GM12878 (cell line): Measurements from ENCODE around the gene RUSC1. TPM values are rescaled to one million over a fixed set of nuclear protein-coding genes. Genes with fewer than 3 reads are reported as not detected.

Source experiments
- ATAC-seq: fragments of 200-7000 bp; cut with Tn5 transposase; 3 replicates; pipeline ENCODE4 v1.9.1; 2020; ENCODE audit warnings: mild to moderate bottlenecking, moderate library complexity
- BruUV-seq: library from RNA; stranded (reverse); fragments of 400-500 nt; replicated peaks from 2 replicates; lab custom pipeline; 2021; lab: Mats Ljungman, UMichigan
- CTCF ChIA-PET: fragments of 300-600 bp; sonication (Branson Sonifier 250); formaldehyde crosslinking; extraction: SDS; loops from one replicate; lab custom pipeline; 2021; ENCODE audit warnings: inconsistent platforms; lab: Yijun Ruan, JAX
- POLR2A ChIA-PET: fragments of 350-600 bp; formaldehyde crosslinking; extraction: SDS; loops from one replicate; lab custom pipeline; 2021; ENCODE audit warnings: inconsistent platforms; lab: Charles Lee
- RAD21 ChIA-PET: fragments of 300-600 bp; sonication (Branson Sonifier 250); formaldehyde crosslinking; loops from one replicate; lab custom pipeline; 2023; ENCODE audit warnings: antibody characterized with exemption; ENCODE audit not compliant: unreplicated experiment; lab: Charles Lee
- SMC1A ChIA-PET: fragments of 300-600 bp; sonication (Branson Sonifier 250); formaldehyde crosslinking; loops from one replicate; lab custom pipeline; 2023; ENCODE audit not compliant: unreplicated experiment, uncharacterized antibody; lab: Charles Lee
- DNase-seq: peaks from one replicate; pipeline ENCODE4 v3.0.0-alpha.2; 2011; ENCODE audit warnings: low read depth, low spot score
- FAIRE-seq: peaks from 3 replicates; lab custom pipeline; 2011; peaks lifted over from hg19 to GRCh38; lab: Jason Lieb, UNC
- H2AFZ ChIP-seq: 2 replicates; pipeline ENCODE4 v1.6.0; 2011; ENCODE audit warnings: low read depth, low read length, control low read depth; ENCODE audit not compliant: control insufficient read depth
- H3K27ac ChIP-seq: 2 replicates; pipeline ENCODE4 v1.5.1; 2011; ENCODE audit warnings: control low read depth; ENCODE audit not compliant: control insufficient read depth, insufficient read depth
- H3K27me3 ChIP-seq, 2 experiments: replicated peaks in 1 of 2; 2 replicates each; pipeline versions ENCODE4 v1.6.0 to v1.6.1; 2011; ENCODE audit warnings: low read length in 1 of 2; ENCODE audit not compliant: control insufficient read depth in 2 of 2, insufficient read depth in 2 of 2
- H3K36me3 ChIP-seq, 2 experiments: 2 replicates each; pipeline ENCODE4 v1.5.1; 2011; ENCODE audit warnings: low read length in 1 of 2; ENCODE audit not compliant: control insufficient read depth in 2 of 2, insufficient read depth in 2 of 2
- H3K4me1 ChIP-seq: 2 replicates; pipeline ENCODE4 v1.6.1; 2011; ENCODE audit warnings: mild to moderate bottlenecking, low read length, moderate library complexity, mixed read lengths; ENCODE audit not compliant: control insufficient read depth, insufficient read depth
- H3K4me2 ChIP-seq: 2 replicates; pipeline ENCODE4 v1.6.0; 2011; ENCODE audit warnings: control low read depth; ENCODE audit not compliant: control insufficient read depth, insufficient read depth
- H3K4me3 ChIP-seq: fragments of 200-600 bp; sonication (generic); 2 replicates; pipeline ENCODE4 v1.5.1; 2016
- H3K79me2 ChIP-seq: 2 replicates; pipeline ENCODE4 v1.6.0; 2011; ENCODE audit warnings: low read length; ENCODE audit not compliant: control insufficient read depth, insufficient read depth
- H3K9ac ChIP-seq: 2 replicates; pipeline ENCODE4 v1.8.0; 2011; ENCODE audit warnings: low read length, control low read depth, mixed read lengths; ENCODE audit not compliant: control insufficient read depth, insufficient read depth
- H3K9me3 ChIP-seq: replicated peaks from 3 replicates; pipeline ENCODE4 v1.5.1; 2011; ENCODE audit warnings: mild to moderate bottlenecking, low read length; ENCODE audit not compliant: control insufficient read depth, insufficient read depth
- H4K20me1 ChIP-seq: 2 replicates; pipeline ENCODE4 v1.6.0; 2011; ENCODE audit not compliant: control insufficient read depth, insufficient read depth
- ATF2 ChIP-seq: IDR thresholded peaks from 2 replicates; pipeline ENCODE4 v1.6.1; 2012; ENCODE audit warnings: low read length, inconsistent platforms
- CHD4 ChIP-seq: fragments of 200-600 bp; sonication (generic); IDR thresholded peaks from 2 replicates; pipeline ENCODE4 v1.6.1; 2016; ENCODE audit warnings: mild to moderate bottlenecking
- EED ChIP-seq: sonication (generic); IDR thresholded peaks from 2 replicates; pipeline ENCODE4 v1.6.1; 2016; ENCODE audit warnings: antibody characterized with exemption, low read depth
- HCFC1 ChIP-seq: fragments of 150-350 bp; IDR thresholded peaks from 2 replicates; pipeline ENCODE4 v1.6.1; 2014; ENCODE audit warnings: low read length
- MAX ChIP-seq: IDR thresholded peaks from 2 replicates; pipeline ENCODE4 v1.6.1; 2012; ENCODE audit warnings: low read depth, low read length, improper control_type of control experiment
- MXI1 ChIP-seq: fragments of 150-350 bp; IDR thresholded peaks from 2 replicates; pipeline ENCODE4 v1.6.1; 2011; ENCODE audit warnings: low read depth, mild to moderate bottlenecking, inconsistent platforms, low read length, improper control_type of control experiment
- NFYA ChIP-seq: IDR thresholded peaks from 2 replicates; pipeline ENCODE4 v1.6.1; 2011; ENCODE audit warnings: low read depth, mild to moderate bottlenecking, low read length, improper control_type of control experiment, borderline replicate concordance
- NFYB ChIP-seq: IDR thresholded peaks from 2 replicates; pipeline ENCODE4 v1.6.1; 2011; ENCODE audit warnings: low read depth, mild to moderate bottlenecking, low read length, improper control_type of control experiment, moderate library complexity; ENCODE audit not compliant: insufficient read depth
- NR2C2 ChIP-seq: IDR thresholded peaks from 2 replicates; pipeline ENCODE4 v1.6.1; 2011; ENCODE audit warnings: borderline replicate concordance, low read depth; ENCODE audit not compliant: control insufficient read depth, insufficient read length
- PAX5 ChIP-seq: IDR thresholded peaks from 2 replicates; pipeline ENCODE4 v1.6.1; 2011; ENCODE audit warnings: low read depth, low read length, borderline replicate concordance
- TCF3 ChIP-seq: IDR thresholded peaks from 2 replicates; pipeline ENCODE4 v1.6.1; 2012; ENCODE audit warnings: low read depth, mild to moderate bottlenecking, low read length, borderline replicate concordance; ENCODE audit not compliant: insufficient read depth
- USF1 ChIP-seq: IDR thresholded peaks from 2 replicates; pipeline ENCODE4 v1.6.1; 2011; ENCODE audit warnings: borderline replicate concordance, low read depth, mild to moderate bottlenecking, moderate library complexity, mixed read lengths, low read length; ENCODE audit not compliant: insufficient read depth; ENCODE audit errors: extremely low read length
- ZSCAN29 ChIP-seq: fragments of 450-650 bp; IDR thresholded peaks from 2 replicates; pipeline ENCODE4 v1.6.1; 2017; ENCODE audit warnings: mild to moderate bottlenecking, moderate library complexity
- WGBS: methylation state at CpG from one replicate; pipeline ENCODE4 v1.1.6; 2016; ENCODE audit warnings: low lambda C conversion rate; ENCODE audit not compliant: insufficient replicate concordance, insufficient coverage; ENCODE audit errors: missing lambda C conversion rate; 5-methylcytosine and 5-hydroxymethylcytosine counted together
- in situ Hi-C: fragments of 300-500 bp; cut with MboI; formaldehyde crosslinking; loops from 9 replicates; pipeline ENCODE4 v1.14.3; 2018; ENCODE audit warnings: mixed read lengths
- intact Hi-C: fragments of 100-400 bp; cut with micrococcal nuclease; formaldehyde crosslinking; loops from one replicate; pipeline ENCODE4 v1.14.2; 2022; ENCODE audit not compliant: unreplicated experiment
- polyA plus RNA-seq, 11 experiments: library from polyadenylated mRNA; depleted of rRNA in 4 of 11; unstranded in 6 of 11; stranded (reverse) in 5 of 11; fragments of >200 nt; fragmentation: Nextera tagmentation in 4 of 11; fragmentation: Illumina TruSeq in 1 of 11; extraction: Ambion mirVana in 4 of 11; extraction: Trizol in 1 of 11; gene quantifications; 1 replicate in 1 of 11; 2 replicates in 10 of 11; pipeline versions ENCODE4 v1.2.1 to v1.2.3, GENCODE V29; 2011 to 2016; ENCODE audit warnings: inconsistent platforms in 2 of 11, missing spikeins in 2 of 11, low read depth in 1 of 11
- total RNA-seq, 4 experiments: library from RNA; depleted of rRNA in 3 of 4; stranded (reverse); fragments of >200 nt in 3 of 4; fragmentation: Illumina TruSeq in 1 of 4; extraction: Trizol in 1 of 4; gene quantifications; 2 replicates each; pipeline versions ENCODE4 v1.2.1 to v1.2.3, GENCODE V29; 2013 to 2021

The RUSC1 gene
- total and polyA plus RNA-seq, 10 of the 15 experiments (the other 5 are each of a cell fraction or from before 2014, with no cell fraction given): 1.1 to 23.7 (median 12.3) TPM

GRCh38 chr1:155379180-155379579, 58.5 kb downstream of the RUSC1 start:
- CTCF ChIA-PET: interaction anchor here (0.6 to 0.7 kb wide), 2 partner anchors 128 to 264 kb away, joined by 3 read pairs; no protein-coding TSS in a partner anchor
- RAD21 ChIA-PET: no interaction called here
- FAIRE-seq: no peak
- no peaks in the 10 kb centered on the region for H3K27me3 ChIP-seq
- H2AFZ ChIP-seq: no peak overlapping the region
- H3K9ac ChIP-seq: no peak overlapping the region
- H3K27ac ChIP-seq: no peak overlapping the region
- POLR2A ChIA-PET: no interaction called here
- no TSS peak for BruUV-seq
- peaks cover 0 to 7% of the 10 kb centered on the region in 2 experiments; a peak in 3 of 4 replicates for H3K36me3 ChIP-seq
- no peak overlapping the region for H3K4me3 ChIP-seq
- no peak for ATAC-seq
- no peaks in the 10 kb centered on the region for H4K20me1 ChIP-seq
- H3K9me3 ChIP-seq: no peaks in the 10 kb centered on the region
- TF ChIP-seq MXI1: no peak
- TF ChIP-seq TCF3: no peak
- TF ChIP-seq EED: no peak
- no peak for TF ChIP-seq NFYB
- TF ChIP-seq ZSCAN29: no peak
- no peak for TF ChIP-seq HCFC1
- no peak for TF ChIP-seq NFYA
- TF ChIP-seq NR2C2: no peak
- no peak for TF ChIP-seq ATF2
- no peak for TF ChIP-seq MAX
- no peak for TF ChIP-seq USF1
- no peak for TF ChIP-seq CHD4
- TF ChIP-seq PAX5: no peak
- in situ Hi-C loops: no loop called here
- H3K4me2 ChIP-seq: no peak overlapping the region
- intact Hi-C loops: no loop called here
- no peak for DNase-seq
- 98% methylated on average over 3 of the region's 3 CpGs for WGBS
- no peaks in the 10 kb centered on the region for H3K4me1 ChIP-seq
- SMC1A ChIA-PET: interaction anchor here (1.6 kb wide), 1 partner anchor 17 kb away, joined by 6 read pairs; no protein-coding TSS in a partner anchor
- H3K79me2 ChIP-seq: no peaks in the 10 kb centered on the region
